SK-N-SH (cell line): ENCODE data around the gene ORC3. TPM values are rescaled to one million over a fixed set of nuclear protein-coding genes. Genes with fewer than 3 reads are reported as not detected.

Experiments used
- CTCF ChIA-PET: fragments of 300-600, 350-600 bp; formaldehyde crosslinking; extraction: SDS; loops from one replicate; lab custom pipeline; 2021; lab: Yijun Ruan, JAX
- POLR2A ChIA-PET: fragments of 350-600 bp; sonication (Branson Sonifier 250); formaldehyde crosslinking; extraction: SDS; loops from one replicate; lab custom pipeline; 2020; ENCODE audit warnings: antibody characterized with exemption, inconsistent platforms; lab: Yijun Ruan, JAX
- DNase-seq: peaks from one replicate; pipeline ENCODE4 v3.0.0; 2012
- H2AFZ ChIP-seq: fragments of 200-600 bp; sonication (generic); 2 replicates; pipeline ENCODE4 v1.8.1; 2016; ENCODE audit warnings: antibody characterized with exemption, mild to moderate bottlenecking, low read depth
- H3F3A ChIP-seq: fragments of 200-600 bp; sonication (generic); replicated peaks from 2 replicates; pipeline ENCODE3; 2016; ENCODE audit warnings: antibody characterized with exemption, mild to moderate bottlenecking; ENCODE audit not compliant: insufficient read depth
- H3K27ac ChIP-seq, 2 experiments: fragments of 200-500 bp in 1 of 2; fragments of 200-600 bp in 1 of 2; sonication (Bioruptor generic) in 1 of 2; sonication (generic), shearing (Covaris generic) in 1 of 2; 2 replicates each; pipeline versions ENCODE4 v1.5.1 to v1.6.1; 2014 to 2016; ENCODE audit warnings: low read depth in 2 of 2, inconsistent platforms in 1 of 2, low read length in 1 of 2, mild to moderate bottlenecking in 1 of 2, mixed read lengths in 1 of 2
- H3K27me3 ChIP-seq: fragments of 200-600 bp; sonication (generic), shearing (Covaris generic); 2 replicates; pipeline ENCODE4 v1.6.1; 2016; ENCODE audit warnings: mixed run types; ENCODE audit not compliant: insufficient read depth
- H3K36me3 ChIP-seq, 2 experiments: fragments of 200-500 bp in 1 of 2; fragments of 200-600 bp in 1 of 2; sonication (Bioruptor generic) in 1 of 2; sonication (generic) in 1 of 2; replicated peaks in 1 of 2; 2 replicates each; pipeline versions ENCODE3 to v1.5.1; 2014 to 2016; ENCODE audit warnings: low read length in 1 of 2, mild to moderate bottlenecking in 1 of 2; ENCODE audit not compliant: insufficient read depth in 2 of 2, control insufficient read depth in 1 of 2
- H3K4me1 ChIP-seq, 2 experiments: fragments of 200-500 bp in 1 of 2; fragments of 200-600 bp in 1 of 2; sonication (Bioruptor generic) in 1 of 2; sonication (generic), shearing (Covaris generic) in 1 of 2; 2 replicates each; pipeline versions ENCODE4 v1.5.1 to v1.6.1; 2014 to 2016; ENCODE audit warnings: low read depth in 1 of 2, low read length in 1 of 2, mixed run types in 1 of 2; ENCODE audit not compliant: insufficient read depth in 2 of 2, control insufficient read depth in 1 of 2
- H3K4me2 ChIP-seq: fragments of 200-600 bp; sonication (generic), shearing (Covaris generic); 2 replicates; pipeline ENCODE4 v1.6.1; 2017; ENCODE audit warnings: mixed run types
- H3K4me3 ChIP-seq, 2 experiments: fragments of 200-500 bp in 1 of 2; fragments of 200-600 bp in 1 of 2; sonication (Bioruptor generic) in 1 of 2; sonication (generic), shearing (Covaris generic) in 1 of 2; 2 replicates each; pipeline versions ENCODE4 v1.5.1 to v1.8.1; 2014 to 2016; ENCODE audit warnings: low read depth in 2 of 2, inconsistent platforms in 1 of 2, low read length in 1 of 2, mild to moderate bottlenecking in 1 of 2, mixed read lengths in 1 of 2, moderate library complexity in 1 of 2
- H3K79me2 ChIP-seq: fragments of 200-600 bp; sonication (generic); 2 replicates; pipeline ENCODE4 v1.8.1; 2017; ENCODE audit warnings: mild to moderate bottlenecking; ENCODE audit not compliant: insufficient read depth
- H3K9ac ChIP-seq: fragments of 200-600 bp; sonication (generic); 2 replicates; pipeline ENCODE4 v1.6.1; 2017; ENCODE audit warnings: mixed run types
- H3K9me2 ChIP-seq: fragments of 200-600 bp; sonication (generic); 2 replicates; pipeline ENCODE4 v1.6.1; 2017; ENCODE audit warnings: mixed run types
- H3K9me3 ChIP-seq: fragments of 200-600 bp; sonication (generic); 2 replicates; pipeline ENCODE4 v1.6.1; 2017; ENCODE audit warnings: mixed run types, mild to moderate bottlenecking, moderate library complexity
- H4K20me1 ChIP-seq: fragments of 200-600 bp; sonication (generic); 2 replicates; pipeline ENCODE4 v1.6.1; 2017; ENCODE audit warnings: mild to moderate bottlenecking, mixed run types; ENCODE audit not compliant: insufficient read depth
- CHD2 ChIP-seq: fragments of 150-350 bp; IDR thresholded peaks from 2 replicates; pipeline ENCODE4 v1.6.1; 2018; ENCODE audit warnings: low read length; ENCODE audit not compliant: partially characterized antibody
- ELF1 ChIP-seq: IDR thresholded peaks from 2 replicates; pipeline ENCODE4 v1.4.0; 2012
- EP300 ChIP-seq, 2 experiments: IDR thresholded peaks; 2 replicates each; pipeline versions ENCODE4 v1.4.0 to v1.6.1; 2012; ENCODE audit warnings: borderline replicate concordance in 1 of 2, low read depth in 1 of 2, low read length in 1 of 2
- EZH2phosphoT487 ChIP-seq: fragments of 200-600 bp; sonication (generic); IDR thresholded peaks from 2 replicates; pipeline ENCODE4 v1.6.1; 2017; ENCODE audit warnings: low read depth, mixed run types, mild to moderate bottlenecking, antibody characterized with exemption, moderate library complexity, borderline replicate concordance
- FOSL2 ChIP-seq: IDR thresholded peaks from 2 replicates; pipeline ENCODE4 v1.4.0; 2012; ENCODE audit warnings: low read depth, mild to moderate bottlenecking, moderate library complexity, borderline replicate concordance
- FOXJ3 ChIP-seq: sonication (generic); formaldehyde crosslinking; IDR thresholded peaks from 2 replicates; pipeline ENCODE4 v1.5.1; 2020; ENCODE audit warnings: mild to moderate bottlenecking, missing genetic modification reagents
- FOXM1 ChIP-seq: IDR thresholded peaks from 2 replicates; pipeline ENCODE4 v1.4.0; 2012; ENCODE audit warnings: low read depth, mild to moderate bottlenecking
- GATA2 ChIP-seq: sonication (generic); formaldehyde crosslinking; IDR thresholded peaks from 2 replicates; pipeline ENCODE4 v1.5.0; 2020; ENCODE audit warnings: mild to moderate bottlenecking, missing genetic modification reagents
- JUND ChIP-seq: IDR thresholded peaks from 2 replicates; pipeline ENCODE4 v1.4.0; 2012
- MXI1 ChIP-seq: IDR thresholded peaks from 2 replicates; pipeline ENCODE4 v1.6.1; 2012; ENCODE audit warnings: mild to moderate bottlenecking, low read depth, low read length, improper control_type of control experiment
- NFIC ChIP-seq: IDR thresholded peaks from 2 replicates; pipeline ENCODE4 v1.4.0; 2012; ENCODE audit warnings: borderline replicate concordance
- NRF1 ChIP-seq: IDR thresholded peaks from 2 replicates; pipeline ENCODE4 v1.6.1; 2012; ENCODE audit warnings: low read depth, mild to moderate bottlenecking, low read length
- POLR2AphosphoS5 ChIP-seq: IDR thresholded peaks from 2 replicates; pipeline ENCODE4 v1.6.1; 2012; ENCODE audit warnings: low read depth, low read length
- RAD21 ChIP-seq: IDR thresholded peaks from 2 replicates; pipeline ENCODE4 v1.6.1; 2012; ENCODE audit warnings: mild to moderate bottlenecking, low read length
- RCOR1 ChIP-seq: fragments of 150-350 bp; IDR thresholded peaks from 2 replicates; pipeline ENCODE4 v1.6.1; 2017; ENCODE audit warnings: antibody characterized with exemption, low read length
- RFX5 ChIP-seq: IDR thresholded peaks from 2 replicates; pipeline ENCODE4 v1.6.1; 2012; ENCODE audit warnings: mild to moderate bottlenecking, improper control_type of control experiment, low read length
- SMC3 ChIP-seq: IDR thresholded peaks from 2 replicates; pipeline ENCODE4 v1.6.1; 2012; ENCODE audit warnings: low read depth, low read length, improper control_type of control experiment
- TCF12 ChIP-seq: IDR thresholded peaks from 2 replicates; pipeline ENCODE4 v1.4.0; 2012
- USF1 ChIP-seq: IDR thresholded peaks from 2 replicates; pipeline ENCODE4 v1.4.0; 2012; ENCODE audit warnings: low read depth, borderline replicate concordance
- WGBS: methylation state at CpG from one replicate; pipeline ENCODE4 v1.1.6; 2017; ENCODE audit warnings: low lambda C conversion rate; 5-methylcytosine and 5-hydroxymethylcytosine counted together
- polyA plus RNA-seq, 3 experiments: library from polyadenylated mRNA; depleted of rRNA; stranded (reverse); fragments of >200 nt; gene quantifications; 2 replicates each; pipeline ENCODE4 v1.2.3, GENCODE V29; 2012
- TF ChIP-seq, protein P1 (sequence below): fragments of 200-600 bp; sonication (generic); IDR thresholded peaks from 2 replicates; pipeline ENCODE4 v1.6.1; 2017; ENCODE audit warnings: antibody characterized with exemption, mild to moderate bottlenecking, moderate library complexity
- TF ChIP-seq, protein P2 (sequence below): fragments of 150-350 bp; IDR thresholded peaks from 2 replicates; pipeline ENCODE4 v1.6.1; 2017; ENCODE audit warnings: antibody characterized with exemption, low read length, low read depth, borderline replicate concordance

The ORC3 gene
- polyA plus RNA-seq, 1 of the 3 experiments (the other 2 are of a cell fraction) = 13.3 TPM

- Histone ChIP-seq H3K4me1 (0 out of 4 replicates have a peak, but pooled peaks cover 0 to 5% of the 10 kb centered on the region in 2 experiments), H3K4me2 (no peak overlapping the region), H3K9me2 (no peaks in the 10 kb centered on the region), H4K20me1 (no peaks in the 10 kb centered on the region), H3K27me3 (no peaks in the 10 kb centered on the region), H3F3A (no peaks in the 10 kb centered on the region), H2AFZ (no peak overlapping the region), H3K9ac (no peak overlapping the region), H3K4me3 (no peak overlapping the region), H3K27ac (no peak overlapping the region), H3K9me3 (no peaks in the 10 kb centered on the region), H3K79me2 (no peaks in the 10 kb centered on the region), H3K36me3 (peaks cover 37 to 44% of the 10 kb centered on the region in 2 experiments)
- TF ChIP-seq MXI1 (no peak), ELF1 (no peak), FOXM1 (no peak), GATA2 (CRISPR knock-in tag) (no peak), FOXJ3 (CRISPR knock-in tag) (no peak)
- TF ChIP-seq, protein P1, sequence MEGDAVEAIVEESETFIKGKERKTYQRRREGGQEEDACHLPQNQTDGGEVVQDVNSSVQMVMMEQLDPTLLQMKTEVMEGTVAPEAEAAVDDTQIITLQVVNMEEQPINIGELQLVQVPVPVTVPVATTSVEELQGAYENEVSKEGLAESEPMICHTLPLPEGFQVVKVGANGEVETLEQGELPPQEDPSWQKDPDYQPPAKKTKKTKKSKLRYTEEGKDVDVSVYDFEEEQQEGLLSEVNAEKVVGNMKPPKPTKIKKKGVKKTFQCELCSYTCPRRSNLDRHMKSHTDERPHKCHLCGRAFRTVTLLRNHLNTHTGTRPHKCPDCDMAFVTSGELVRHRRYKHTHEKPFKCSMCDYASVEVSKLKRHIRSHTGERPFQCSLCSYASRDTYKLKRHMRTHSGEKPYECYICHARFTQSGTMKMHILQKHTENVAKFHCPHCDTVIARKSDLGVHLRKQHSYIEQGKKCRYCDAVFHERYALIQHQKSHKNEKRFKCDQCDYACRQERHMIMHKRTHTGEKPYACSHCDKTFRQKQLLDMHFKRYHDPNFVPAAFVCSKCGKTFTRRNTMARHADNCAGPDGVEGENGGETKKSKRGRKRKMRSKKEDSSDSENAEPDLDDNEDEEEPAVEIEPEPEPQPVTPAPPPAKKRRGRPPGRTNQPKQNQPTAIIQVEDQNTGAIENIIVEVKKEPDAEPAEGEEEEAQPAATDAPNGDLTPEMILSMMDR = no peak
- no peak for DNase-seq
- ChIA-PET POLR2A (no interaction called here), CTCF (interaction anchor here (1.4 kb wide), 1 partner anchor 13 kb away, joined by 5 read pairs; no protein-coding TSS in a partner anchor)
- 100% methylated on average over 1 of the region's 1 CpG for WGBS
Observed at GRCh38 chr6:87661016-87661415, 71.1 kb downstream of the ORC3 start.

DNA sequence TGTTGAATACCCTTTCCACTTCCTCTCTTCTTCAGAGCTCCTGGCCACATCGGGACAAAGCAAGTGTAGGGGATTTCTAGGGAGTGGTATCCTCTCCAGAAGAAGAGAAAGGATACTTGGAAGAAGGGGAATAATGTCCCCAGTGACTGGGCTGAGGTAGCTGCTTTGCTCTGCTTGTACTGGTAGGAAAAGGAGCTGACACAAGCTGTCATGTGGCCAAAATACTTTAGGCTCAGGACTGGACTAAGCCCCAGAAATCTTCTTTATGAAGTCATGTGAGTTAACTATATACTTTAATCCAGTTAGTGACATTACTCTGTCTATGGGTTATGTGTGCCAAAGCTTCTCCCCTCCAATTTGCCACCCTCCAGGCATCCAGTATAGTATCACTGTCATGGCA lies 71.6 kb downstream of the ORC3 start:
- Histone ChIP-seq H3K36me3 (peaks cover 37 to 47% of the 10 kb centered on the region in 2 experiments), H3K4me3 (no peak overlapping the region), H3K4me1 (0 out of 4 replicates have a peak, but pooled peaks cover 0 to 5% of the 10 kb centered on the region in 2 experiments), H3K9ac (no peak overlapping the region), H3K79me2 (no peaks in the 10 kb centered on the region), H3K4me2 (no peak overlapping the region), H3K27ac (no peak overlapping the region), H3F3A (no peaks in the 10 kb centered on the region), H3K9me3 (no peaks in the 10 kb centered on the region), H3K27me3 (no peaks in the 10 kb centered on the region), H4K20me1 (no peaks in the 10 kb centered on the region), H2AFZ (no peak overlapping the region), H3K9me2 (no peaks in the 10 kb centered on the region)
- ChIA-PET POLR2A (no interaction called here), CTCF (interaction anchor here (1.4 kb wide), 1 partner anchor 13 kb away, joined by 5 read pairs; no protein-coding TSS in a partner anchor)
- no peak for DNase-seq
- 70% methylated on average over 1 of the region's 1 CpG for WGBS
- no peak for TF ChIP-seq EP300 (IDR thresholded peaks at IDR 0.05; ENCODE audit: borderline replicate concordance in 1 of 2, low read depth in 1 of 2, low read length in 1 of 2)
- TF ChIP-seq EZH2phosphoT487 = no peak
- TF ChIP-seq RFX5 = no peak
- TF ChIP-seq TCF12 = no peak
- TF ChIP-seq, protein P1 = no peak
- no peak for TF ChIP-seq USF1
- no peak for TF ChIP-seq JUND
- no peak for TF ChIP-seq FOXM1
- TF ChIP-seq RCOR1 = no peak
- no peak for TF ChIP-seq POLR2AphosphoS5
- TF ChIP-seq FOSL2 = no peak
- no peak for TF ChIP-seq RAD21
- no peak for TF ChIP-seq NFIC
- no peak for TF ChIP-seq ELF1
- TF ChIP-seq, protein P2, sequence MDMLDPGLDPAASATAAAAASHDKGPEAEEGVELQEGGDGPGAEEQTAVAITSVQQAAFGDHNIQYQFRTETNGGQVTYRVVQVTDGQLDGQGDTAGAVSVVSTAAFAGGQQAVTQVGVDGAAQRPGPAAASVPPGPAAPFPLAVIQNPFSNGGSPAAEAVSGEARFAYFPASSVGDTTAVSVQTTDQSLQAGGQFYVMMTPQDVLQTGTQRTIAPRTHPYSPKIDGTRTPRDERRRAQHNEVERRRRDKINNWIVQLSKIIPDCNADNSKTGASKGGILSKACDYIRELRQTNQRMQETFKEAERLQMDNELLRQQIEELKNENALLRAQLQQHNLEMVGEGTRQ = no peak
- no peak for TF ChIP-seq CHD2
- no peak for TF ChIP-seq SMC3
- no peak for TF ChIP-seq NRF1
